ENCODE results near the gene CDK5. TPM values are rescaled to one million over a fixed set of nuclear protein-coding genes. Genes with fewer than 3 reads are reported as not detected.
A peak's percentile ranks its signal among the peaks of the same experiment; 100 is the strongest.

The CDK5 gene
- total and polyA plus RNA-seq, 2 of the 13 experiments (the other 11 are each of a cell fraction or from before 2014, with no cell fraction given): 16.4 to 21.3 TPM

GRCh38 chr7:151008511-151009323 is 49.0 kb downstream of the CDK5 start (continued):
- 0 out of 2 replicates have a peak, but pooled peaks have one; percentile 41 for TF ChIP-seq ZNF609 (CRISPR knock-in tag; IDR thresholded peaks at IDR 0.05; ENCODE audit: borderline replicate concordance)
- no peak for TF ChIP-seq NCOA5 (CRISPR knock-in tag; IDR thresholded peaks at IDR 0.05)
- peak; percentile 49; the same call in 1 of the 2 replicates for TF ChIP-seq NFAT5 (CRISPR knock-in tag; IDR thresholded peaks at IDR 0.05)
- no peak for TF ChIP-seq ZNF576 (CRISPR knock-in tag; IDR thresholded peaks at IDR 0.05)
- TF ChIP-seq ZMYM4 (CRISPR knock-in tag; IDR thresholded peaks at IDR 0.05): peak; percentile 95
- no peak for TF ChIP-seq ZNF674 (CRISPR knock-in tag; IDR thresholded peaks at IDR 0.05; ENCODE audit: low read depth)
- TF ChIP-seq FOXA1 (IDR thresholded peaks at IDR 0.05): no peak
- no peak for TF ChIP-seq FOXA1 (CRISPR knock-in tag; IDR thresholded peaks at IDR 0.05)
- TF ChIP-seq EZH2 (conservative IDR thresholded peaks at IDR 0.05; ENCODE audit: low read depth, low read length): no peak
- no peak for TF ChIP-seq HNF1B (CRISPR knock-in tag; IDR thresholded peaks at IDR 0.05)
- TF ChIP-seq RXRB (CRISPR knock-in tag; IDR thresholded peaks at IDR 0.05; ENCODE audit: borderline replicate concordance): peak; percentile 46; the same call in 1 of the 2 replicates
- no peak for TF ChIP-seq ZBTB8A (CRISPR knock-in tag; IDR thresholded peaks at IDR 0.05; ENCODE audit: borderline replicate concordance, low read depth)
- peak; percentile 65 for TF ChIP-seq DMAP1 (CRISPR knock-in tag; IDR thresholded peaks at IDR 0.05)
- TF ChIP-seq HNRNPL (IDR thresholded peaks at IDR 0.05; ENCODE audit: low read depth, low read length): 0 out of 2 replicates have a peak, but pooled peaks have one; percentile 25
- TF ChIP-seq PHF5A (CRISPR knock-in tag; IDR thresholded peaks at IDR 0.05; ENCODE audit: low read depth, unreplicated experiment): no peak
- TF ChIP-seq RFX1 (IDR thresholded peaks at IDR 0.05): no peak
- TF ChIP-seq CHCHD3 (CRISPR knock-in tag; IDR thresholded peaks at IDR 0.05): no peak
- TF ChIP-seq TAF15 (IDR thresholded peaks at IDR 0.05; ENCODE audit: low read depth, low read length, poor library complexity, severe bottlenecking): no peak

All from HepG2 (cell line).